Mononuclear cell (primary cell): ENCODE data around the gene USP35. TPM values are rescaled to one million over a fixed set of nuclear protein-coding genes. Genes with fewer than 3 reads are reported as not detected.

Experiments used
- H3K27me3 ChIP-seq: 2 replicates; pipeline ENCODE4 v1.6.0; 2011; ENCODE audit warnings: low read length, control low read depth; ENCODE audit not compliant: insufficient read depth
- H3K4me1 ChIP-seq: 2 replicates; pipeline ENCODE4 v1.5.1; 2011; ENCODE audit warnings: mild to moderate bottlenecking, low read length, control low read depth; ENCODE audit not compliant: insufficient read depth
- H3K4me3 ChIP-seq: 2 replicates; pipeline ENCODE4 v1.5.1; 2011; ENCODE audit warnings: mild to moderate bottlenecking, low read length, moderate library complexity
- H3K9me3 ChIP-seq: 2 replicates; pipeline ENCODE4 v1.5.1; 2011; ENCODE audit warnings: low read depth, mild to moderate bottlenecking, control low read depth, low read length
- total RNA-seq: library from RNA; depleted of rRNA; stranded (reverse); fragments of >200 nt; gene quantifications from one replicate; pipeline ENCODE4 v1.2.3, GENCODE V29; 2012

The USP35 gene
- total RNA-seq, 1 donor: 6.0 TPM

DNA sequence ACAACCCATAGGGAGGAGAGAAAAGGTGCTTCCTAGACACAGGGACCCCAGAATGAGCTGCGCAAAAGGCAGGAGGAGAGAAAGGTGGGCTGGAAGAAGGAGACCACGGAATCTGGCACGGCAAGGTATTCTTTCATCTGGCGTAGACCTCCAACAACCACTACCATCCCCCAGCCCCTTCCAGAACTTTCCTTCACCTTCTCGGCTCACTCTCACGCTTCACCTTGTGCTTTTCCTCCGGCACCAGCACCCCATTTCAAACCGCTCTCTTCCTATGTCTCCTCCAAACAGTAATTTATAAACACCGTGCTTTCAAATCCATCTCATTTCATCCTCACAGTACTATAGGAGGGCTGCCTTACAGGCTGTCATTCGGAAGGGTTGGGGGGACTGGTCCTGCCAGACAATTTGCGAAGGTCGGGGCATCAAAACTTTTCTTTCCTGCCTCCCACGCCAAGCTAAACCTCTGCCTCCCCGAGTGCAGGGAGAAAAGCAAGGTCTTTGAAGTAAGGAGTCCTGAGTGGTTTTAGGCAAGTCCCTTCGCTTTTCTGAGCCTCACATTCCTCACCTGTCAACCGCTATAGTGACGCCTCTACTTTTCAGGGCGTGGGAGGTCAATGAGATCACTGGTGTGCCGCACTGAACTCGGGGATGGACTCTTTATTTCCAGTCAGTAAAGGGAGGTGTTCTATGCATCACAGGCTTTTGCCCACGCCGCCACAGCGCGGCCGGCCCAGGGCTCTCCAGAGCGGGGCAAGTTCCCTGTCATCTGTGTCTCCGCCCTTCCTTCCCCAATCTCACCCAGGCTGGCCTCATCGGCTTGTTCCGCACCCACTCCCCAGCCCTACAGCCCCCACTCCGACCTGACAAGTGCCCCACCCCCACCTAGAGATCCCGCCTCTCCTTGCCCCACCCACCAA, 1.1 kb upstream of the USP35 start:
- no peaks in the 10 kb centered on the region for H3K9me3 ChIP-seq
- peaks cover 34% of the 10 kb centered on the region for H3K4me1 ChIP-seq
- H3K4me3 ChIP-seq: peak overlapping the region; percentile 87
- H3K27me3 ChIP-seq: no peaks in the 10 kb centered on the region

DNA sequence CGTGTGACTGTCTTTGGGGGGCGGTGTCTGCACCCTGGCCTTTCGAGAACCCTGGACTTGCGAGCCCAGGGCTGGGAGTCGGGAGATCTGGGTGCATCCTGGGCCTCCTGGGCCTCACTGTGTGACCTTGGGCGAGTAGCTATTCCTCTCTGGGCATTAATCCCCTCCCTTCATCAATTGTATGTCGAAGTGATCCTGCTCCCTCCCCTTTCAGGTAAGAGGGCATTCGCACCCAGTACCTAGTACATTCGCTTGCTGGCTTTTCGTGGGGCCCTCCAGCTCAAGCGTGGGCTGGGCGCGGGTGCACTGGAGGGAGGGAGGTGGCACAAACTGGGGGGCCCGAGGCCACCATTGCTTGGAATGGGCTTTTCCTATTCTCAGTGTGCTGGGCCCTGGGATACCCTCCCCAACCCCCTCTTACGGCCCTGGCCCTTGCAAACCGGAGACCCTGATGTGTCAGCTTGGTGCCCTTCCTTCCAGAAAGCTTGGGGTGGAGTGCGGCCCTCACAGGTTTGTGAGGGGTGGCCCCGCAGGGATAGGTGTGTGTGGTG, 530 bp downstream of the USP35 start:
- H3K4me3 ChIP-seq: peak overlapping the region; percentile 87
- H3K27me3 ChIP-seq: no peaks in the 10 kb centered on the region
- H3K4me1 ChIP-seq: peaks cover 42% of the 10 kb centered on the region
- no peaks in the 10 kb centered on the region for H3K9me3 ChIP-seq

DNA sequence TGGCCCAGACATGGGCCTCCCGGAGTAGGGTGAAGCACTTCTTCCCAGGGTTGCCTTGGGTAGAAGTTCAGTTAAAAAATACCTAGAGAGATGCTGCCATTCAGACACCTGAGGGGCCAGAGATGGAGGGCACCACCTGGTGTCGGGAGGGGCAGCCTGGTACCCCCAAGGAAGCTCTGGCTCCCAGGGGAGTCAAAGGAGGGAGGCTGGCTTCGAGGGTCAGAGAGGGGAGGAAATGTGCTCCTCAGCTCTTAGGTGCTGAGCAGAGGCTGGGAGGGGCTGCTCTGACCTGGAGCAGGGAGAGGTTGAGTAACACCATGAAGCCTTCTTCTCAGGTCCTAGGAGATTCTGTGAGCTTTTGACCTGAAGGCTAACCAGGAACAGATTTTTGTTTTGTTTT, 1.1 kb downstream of the USP35 start:
- Histone ChIP-seq H3K27me3 (no peaks in the 10 kb centered on the region), H3K4me1 (peaks cover 42% of the 10 kb centered on the region), H3K9me3 (no peaks in the 10 kb centered on the region), H3K4me3 (no peak overlapping the region)

DNA sequence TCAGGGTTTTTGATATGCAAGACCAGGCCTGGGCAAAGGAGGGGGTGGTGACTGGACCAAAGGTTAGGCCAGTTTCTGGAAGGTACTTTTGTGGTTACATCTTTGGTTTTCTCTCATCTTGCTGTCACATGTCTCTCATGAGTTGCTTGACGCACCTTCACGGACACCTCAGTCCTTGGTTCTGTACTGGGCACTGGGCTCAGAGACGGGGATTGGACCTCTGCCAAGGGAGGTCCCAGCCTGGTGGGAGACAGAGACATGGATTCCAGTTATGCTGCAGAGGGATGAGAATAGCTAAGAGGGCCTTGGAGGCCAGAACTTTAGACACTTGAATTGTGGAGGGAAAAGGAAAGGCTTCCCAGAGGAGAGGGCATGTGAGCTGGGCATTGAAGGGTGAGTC, 1.7 kb downstream of the USP35 start:
- Histone ChIP-seq H3K4me1 (peaks cover 42% of the 10 kb centered on the region), H3K9me3 (no peaks in the 10 kb centered on the region), H3K27me3 (no peaks in the 10 kb centered on the region), H3K4me3 (no peak overlapping the region)

DNA sequence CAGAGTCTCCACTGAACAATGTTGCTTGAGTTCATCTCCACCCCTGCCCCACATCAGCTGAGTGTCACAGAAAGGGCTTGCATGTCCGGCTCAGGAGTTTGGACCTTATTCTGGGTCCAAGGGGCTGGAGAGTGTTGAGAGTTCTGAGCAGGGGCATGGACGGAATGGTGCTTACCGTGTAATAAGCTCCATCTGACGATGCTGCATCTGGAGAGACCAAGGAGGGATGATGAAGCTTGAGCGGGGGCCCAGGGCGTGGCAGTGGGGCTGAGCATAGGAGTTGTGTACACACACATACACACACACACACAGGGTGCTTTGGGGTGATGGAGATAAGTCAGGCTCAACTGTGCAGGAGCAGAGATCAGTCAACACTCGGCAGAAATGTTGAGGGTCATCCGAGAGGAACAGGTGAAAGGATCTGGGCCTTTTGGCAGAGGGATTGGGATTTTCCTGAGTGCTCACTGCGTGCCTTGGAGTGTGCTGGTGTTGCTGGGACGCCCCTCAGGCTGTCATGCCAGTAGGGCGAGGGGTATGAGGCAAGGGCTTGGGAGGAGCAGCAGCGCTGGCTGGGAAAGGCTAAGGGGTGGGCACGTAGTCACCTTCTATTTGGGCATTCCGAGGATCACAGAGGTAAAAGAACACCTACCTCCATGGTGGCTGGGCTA, 2.3 kb downstream of the USP35 start:
- no peak overlapping the region for H3K4me3 ChIP-seq
- H3K4me1 ChIP-seq: peaks cover 42% of the 10 kb centered on the region
- no peaks in the 10 kb centered on the region for H3K27me3 ChIP-seq
- no peaks in the 10 kb centered on the region for H3K9me3 ChIP-seq

DNA sequence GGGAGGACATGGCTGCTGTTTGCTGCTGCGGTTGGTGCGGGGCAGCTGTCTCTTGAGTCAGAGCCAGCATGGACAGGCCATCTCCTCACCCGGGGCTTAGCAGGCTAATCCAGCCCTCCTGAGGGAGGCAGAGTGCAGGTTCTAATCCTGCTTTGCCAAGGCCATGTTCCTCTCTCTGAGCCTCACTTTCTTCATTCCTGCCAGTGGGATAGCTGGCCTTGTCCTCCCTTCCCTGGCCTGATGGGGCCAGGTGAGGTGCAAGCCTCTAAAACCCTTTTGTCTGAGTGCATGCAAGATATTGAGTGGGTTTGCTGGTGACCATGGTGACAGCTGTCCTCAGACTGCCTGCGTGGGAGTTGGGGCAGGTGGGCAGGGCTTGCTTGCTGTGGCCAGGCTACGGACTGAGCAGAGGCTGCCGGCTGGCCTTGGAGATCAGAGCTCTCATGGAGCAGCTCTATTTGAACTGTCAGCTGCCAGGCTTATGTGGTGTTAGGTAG, 3.6 kb downstream of the USP35 start:
- H3K4me1 ChIP-seq: peaks cover 38% of the 10 kb centered on the region
- H3K27me3 ChIP-seq: no peaks in the 10 kb centered on the region
- no peaks in the 10 kb centered on the region for H3K9me3 ChIP-seq
- no peak overlapping the region for H3K4me3 ChIP-seq

DNA sequence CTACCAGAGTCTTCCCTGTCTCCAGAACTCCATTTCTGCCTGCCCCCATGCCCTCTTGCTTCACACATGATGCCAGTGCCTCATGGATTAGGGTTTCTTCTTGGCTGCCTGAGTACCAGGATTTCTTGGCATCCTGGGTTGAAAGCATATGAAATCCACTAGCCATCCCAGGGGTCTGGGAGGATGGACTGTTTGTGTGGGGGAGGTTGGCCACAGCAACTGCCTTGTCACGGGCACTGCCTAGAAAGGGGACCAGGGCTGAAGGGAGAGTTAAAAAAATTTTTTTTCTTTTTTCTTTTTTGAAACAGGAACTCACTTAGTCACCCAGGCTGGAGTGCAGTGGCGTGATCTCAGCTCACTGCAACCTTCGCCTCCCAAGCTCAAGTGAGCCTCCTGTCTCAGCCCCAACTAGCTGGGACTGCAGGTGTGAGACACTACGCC, 4.2 kb downstream of the USP35 start:
- no peaks in the 10 kb centered on the region for H3K9me3 ChIP-seq
- H3K4me1 ChIP-seq: peaks cover 32% of the 10 kb centered on the region
- no peaks in the 10 kb centered on the region for H3K27me3 ChIP-seq
- H3K4me3 ChIP-seq: no peak overlapping the region

DNA sequence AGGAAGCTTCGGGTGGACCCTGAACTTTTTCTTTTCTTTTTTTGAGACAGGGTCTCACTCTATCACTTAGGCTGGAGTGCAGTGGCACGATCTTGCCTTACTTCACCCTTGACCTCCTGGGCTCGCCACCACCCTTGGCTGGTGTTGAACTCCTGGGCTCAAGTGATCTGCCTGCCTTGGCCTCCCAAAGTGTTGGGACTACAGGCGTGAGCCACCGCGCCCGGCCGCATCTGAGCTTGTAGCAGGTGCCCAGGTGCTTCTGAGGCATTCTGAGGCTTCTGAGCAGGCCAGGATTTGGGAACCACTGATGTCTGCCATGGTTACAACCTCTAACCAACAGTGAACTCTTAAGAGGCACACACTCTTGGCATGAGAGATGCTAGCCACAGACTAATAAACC, 5.1 kb downstream of the USP35 start:
- no peaks in the 10 kb centered on the region for H3K27me3 ChIP-seq
- no peak overlapping the region for H3K4me3 ChIP-seq
- H3K9me3 ChIP-seq: no peaks in the 10 kb centered on the region
- peaks cover 32% of the 10 kb centered on the region for H3K4me1 ChIP-seq

DNA sequence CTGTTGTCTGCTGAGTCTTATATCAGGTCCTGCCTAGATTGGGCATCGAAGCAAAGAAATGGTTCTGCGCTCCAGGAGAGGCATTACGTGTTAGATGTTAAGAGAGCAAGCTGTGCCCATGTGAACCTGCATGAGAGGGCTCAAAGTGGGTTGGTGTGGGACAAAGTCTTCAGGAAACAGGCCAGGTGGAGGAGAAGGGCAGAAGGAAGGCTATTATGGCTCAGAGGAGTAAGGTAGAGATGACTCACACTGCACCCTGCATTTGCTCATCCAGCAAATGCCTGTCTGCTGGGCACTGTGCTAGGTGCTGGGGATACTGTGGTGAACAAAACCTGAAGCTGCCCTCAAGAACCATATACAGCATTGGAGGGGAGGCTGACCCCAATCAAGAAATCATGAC, 5.8 kb downstream of the USP35 start:
- Histone ChIP-seq H3K4me3 (no peak overlapping the region), H3K27me3 (no peaks in the 10 kb centered on the region), H3K9me3 (no peaks in the 10 kb centered on the region), H3K4me1 (peaks cover 25% of the 10 kb centered on the region)

DNA sequence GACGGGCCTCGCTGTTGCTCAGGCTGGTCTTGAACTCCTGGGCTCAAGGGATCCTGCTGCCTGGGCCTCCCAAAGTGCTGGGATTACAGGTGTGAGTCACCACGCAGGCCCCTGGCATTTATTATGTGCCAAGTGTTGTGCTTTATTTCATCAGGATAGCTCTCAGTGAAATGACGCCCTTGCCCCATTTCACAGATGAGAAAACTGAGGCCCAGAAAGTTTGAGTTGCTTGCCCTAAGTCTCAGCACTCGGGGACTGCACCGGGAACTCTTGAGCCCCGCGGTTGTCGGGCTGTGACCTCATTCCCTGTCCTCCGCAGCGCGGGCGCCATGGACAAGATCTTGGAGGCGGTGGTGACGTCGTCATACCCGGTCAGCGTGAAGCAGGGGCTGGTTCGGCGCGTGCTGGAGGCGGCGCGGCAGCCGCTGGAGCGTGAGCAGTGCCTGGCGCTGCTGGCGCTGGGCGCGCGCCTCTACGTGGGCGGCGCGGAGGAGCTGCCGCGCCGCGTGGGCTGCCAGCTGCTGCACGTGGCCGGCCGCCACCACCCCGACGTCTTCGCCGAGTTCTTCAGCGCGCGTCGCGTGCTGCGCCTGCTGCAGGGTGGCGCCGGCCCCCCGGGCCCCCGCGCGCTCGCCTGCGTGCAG, 7.3 kb downstream of the USP35 start:
- H3K4me1 ChIP-seq: peaks cover 12% of the 10 kb centered on the region
- no peaks in the 10 kb centered on the region for H3K27me3 ChIP-seq
- no peaks in the 10 kb centered on the region for H3K9me3 ChIP-seq
- H3K4me3 ChIP-seq: no peak overlapping the region

DNA sequence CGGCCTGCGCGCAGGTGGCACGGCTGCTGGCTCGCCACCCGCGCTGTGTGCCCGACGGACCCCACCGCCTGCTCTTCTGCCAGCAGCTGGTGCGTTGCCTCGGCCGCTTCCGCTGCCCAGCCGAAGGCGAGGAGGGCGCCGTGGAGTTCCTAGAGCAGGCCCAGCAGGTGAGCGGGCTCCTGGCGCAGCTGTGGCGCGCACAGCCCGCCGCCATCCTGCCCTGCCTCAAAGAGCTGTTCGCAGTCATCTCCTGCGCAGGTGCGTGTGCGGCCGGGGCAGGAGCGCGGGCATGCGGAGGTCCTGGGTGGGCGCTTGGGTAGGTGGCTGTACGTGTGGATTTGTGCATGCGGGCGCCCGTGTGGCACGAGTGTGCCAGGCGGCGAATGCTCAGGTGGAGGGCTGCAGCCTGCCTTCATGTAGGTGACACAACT, 8.0 kb downstream of the USP35 start:
- H3K27me3 ChIP-seq: no peaks in the 10 kb centered on the region
- no peaks in the 10 kb centered on the region for H3K9me3 ChIP-seq
- H3K4me3 ChIP-seq: no peak overlapping the region
- peaks cover 18% of the 10 kb centered on the region for H3K4me1 ChIP-seq

DNA sequence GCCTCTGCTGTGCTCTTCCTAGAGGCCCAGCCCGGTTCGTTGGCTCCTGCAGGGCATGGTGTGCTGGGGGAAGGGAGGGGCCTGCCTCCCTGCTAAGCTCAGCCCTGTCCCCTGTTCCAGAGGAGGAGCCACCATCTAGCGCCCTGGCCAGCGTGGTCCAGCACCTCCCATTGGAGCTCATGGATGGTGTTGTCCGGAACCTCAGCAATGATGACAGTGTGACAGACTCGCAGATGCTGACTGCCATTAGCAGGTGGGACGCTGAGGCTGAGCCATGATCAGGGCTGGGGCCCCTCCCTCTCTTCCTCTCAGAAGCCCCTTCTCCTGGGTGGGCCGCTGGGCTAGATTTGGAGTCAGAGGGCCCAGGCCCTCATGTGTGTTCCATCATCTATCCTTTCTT, 9.1 kb downstream of the USP35 start:
- no peaks in the 10 kb centered on the region for H3K27me3 ChIP-seq
- no peaks in the 10 kb centered on the region for H3K9me3 ChIP-seq
- H3K4me1 ChIP-seq: peaks cover 24% of the 10 kb centered on the region

DNA sequence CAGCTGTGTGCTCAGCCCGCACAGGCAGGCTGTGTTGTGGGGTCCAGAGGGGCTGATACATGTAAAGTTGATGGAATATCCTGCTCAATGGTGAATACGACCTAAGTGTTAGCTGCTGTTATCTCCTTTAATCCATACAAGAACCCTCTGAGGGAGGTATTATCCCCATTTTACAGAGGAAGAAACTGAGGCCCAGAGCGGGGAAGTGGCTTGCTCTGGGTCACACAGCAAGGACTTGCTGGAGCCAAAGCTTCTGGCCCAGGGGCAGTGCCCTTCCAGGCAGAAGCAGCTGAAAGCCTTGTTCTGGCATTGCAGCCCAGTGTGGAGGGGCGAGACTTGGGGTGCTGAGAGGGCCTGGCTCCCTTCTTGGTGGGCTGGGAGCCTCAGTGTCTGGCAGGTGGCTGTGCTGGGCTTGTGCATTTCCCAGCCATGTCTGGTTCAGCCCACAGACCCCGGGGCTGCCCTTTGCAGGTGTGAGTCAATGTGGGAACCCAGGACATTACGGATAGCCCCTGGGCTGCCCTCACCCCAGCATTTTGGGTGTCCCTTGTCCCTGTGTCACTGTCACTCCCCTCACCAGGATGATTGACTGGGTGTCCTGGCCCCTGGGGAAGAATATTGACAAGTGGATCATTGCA, 10.4 kb downstream of the USP35 start:
- Histone ChIP-seq H3K4me3 (no peak overlapping the region), H3K4me1 (peaks cover 25% of the 10 kb centered on the region), H3K9me3 (no peaks in the 10 kb centered on the region), H3K27me3 (no peaks in the 10 kb centered on the region)

More for the DNA sequence above, 9.1 kb downstream of the USP35 start:
- no peak overlapping the region for H3K4me3 ChIP-seq

DNA sequence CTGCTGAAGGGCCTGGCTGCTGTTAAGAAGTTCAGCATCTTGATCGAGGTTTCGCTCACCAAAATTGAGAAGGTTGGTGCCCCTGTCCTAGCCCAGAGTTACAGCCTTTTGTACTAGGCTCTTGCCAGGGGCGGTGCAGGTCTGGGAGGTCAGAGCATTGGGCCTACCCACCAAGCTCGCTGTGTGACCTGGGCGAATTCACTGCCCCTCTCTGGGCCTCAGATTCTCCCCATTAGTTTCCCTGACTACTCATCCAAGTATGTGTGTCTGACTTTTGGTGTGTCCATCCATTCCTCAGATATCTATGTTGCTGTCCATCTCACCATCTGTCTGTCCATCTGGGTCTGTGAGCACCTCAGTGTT, 10.9 kb downstream of the USP35 start:
- no peaks in the 10 kb centered on the region for H3K27me3 ChIP-seq
- peaks cover 25% of the 10 kb centered on the region for H3K4me1 ChIP-seq
- no peak overlapping the region for H3K4me3 ChIP-seq
- H3K9me3 ChIP-seq: no peaks in the 10 kb centered on the region
